GM18517 (cell line): ENCODE results near the gene SGK2.
"Not testable (repeated sequence)": the region's sequence is repeated elsewhere in the genome, so short reads cannot be mapped to it uniquely, and the experiment has no call there.

ENCODE experiments used
- ATAC-seq: cut with Tn5 transposase; IDR thresholded peaks from one replicate; pipeline ENCODE4 v1.9.1; 2021; ENCODE audit warnings: mild to moderate bottlenecking, moderate library complexity; ENCODE audit not compliant: unreplicated experiment

Gene SGK2

GRCh38 chr20:43563429-43563828 lies 4.6 kb downstream of the SGK2 start:
- ATAC-seq = no peak

DNA sequence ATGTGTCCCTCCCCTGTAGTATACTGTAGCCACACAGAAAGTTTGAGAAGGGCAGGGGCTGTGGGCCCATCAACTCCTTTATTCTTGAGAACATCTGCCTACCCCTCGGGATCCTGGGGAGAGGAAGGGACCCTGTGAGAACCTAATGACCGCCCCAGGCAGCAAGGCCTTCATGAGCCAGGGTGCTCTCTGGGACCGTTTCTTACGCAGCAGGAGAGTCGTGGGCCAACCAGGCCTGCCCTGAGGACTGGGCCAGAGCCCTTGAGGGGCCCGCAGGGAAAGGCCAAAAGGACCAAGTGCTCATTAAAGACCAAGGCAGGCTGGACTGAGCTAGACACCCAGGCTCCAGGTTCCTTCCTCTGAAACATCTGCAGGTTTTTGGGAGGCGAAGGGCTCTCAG lies 5.2 kb downstream of the SGK2 start:
- no peak for ATAC-seq

DNA sequence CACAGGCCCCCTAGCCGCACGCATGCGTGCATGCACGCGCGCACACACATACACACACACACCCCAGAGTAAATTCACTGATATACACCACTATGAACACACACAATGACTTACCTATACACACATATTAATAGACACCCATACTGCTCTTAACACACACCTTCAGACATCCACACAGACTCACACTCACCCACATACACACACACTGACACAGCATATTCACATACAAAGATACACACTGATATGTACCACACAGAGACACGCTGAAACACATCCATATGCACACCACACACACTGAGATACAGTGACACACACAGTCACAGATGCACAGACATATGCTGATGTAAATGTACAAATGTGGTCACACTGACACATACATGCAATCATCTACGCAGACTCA lies 5.6 kb downstream of the SGK2 start:
- no peak for ATAC-seq

- no peak for ATAC-seq
Observed at GRCh38 chr20:43564993-43565757, 6.3 kb downstream of the SGK2 start.

- no peak for ATAC-seq
Observed at GRCh38 chr20:43565758-43566104, 6.9 kb downstream of the SGK2 start.

- no peak for ATAC-seq
Observed at GRCh38 chr20:43567477-43567876, 8.7 kb downstream of the SGK2 start.

DNA sequence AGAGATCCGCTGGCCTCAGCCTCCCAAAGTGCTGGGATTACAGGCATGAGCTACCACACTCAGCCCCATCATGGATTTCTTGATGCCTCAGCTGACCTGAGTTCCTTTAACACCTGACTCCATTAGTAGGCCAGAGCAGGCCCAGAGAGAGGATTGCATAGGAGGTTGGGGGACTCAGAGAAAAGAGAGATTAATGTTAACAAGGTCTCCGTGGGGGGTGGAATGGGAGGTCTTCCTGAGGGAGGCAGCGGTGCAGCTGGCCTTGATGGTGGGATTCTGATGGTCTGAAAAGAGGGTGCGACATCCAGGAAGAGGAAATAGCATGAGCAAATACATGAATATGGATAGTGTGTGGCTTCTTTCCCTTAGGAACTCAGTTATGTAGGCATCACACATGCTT lies 9.9 kb downstream of the SGK2 start:
- no peak for ATAC-seq

- ATAC-seq = no peak
Observed at GRCh38 chr20:43569282-43569681, 10.5 kb downstream of the SGK2 start.

- no peak for ATAC-seq
Observed at GRCh38 chr20:43570496-43570895, 11.7 kb downstream of the SGK2 start.

DNA sequence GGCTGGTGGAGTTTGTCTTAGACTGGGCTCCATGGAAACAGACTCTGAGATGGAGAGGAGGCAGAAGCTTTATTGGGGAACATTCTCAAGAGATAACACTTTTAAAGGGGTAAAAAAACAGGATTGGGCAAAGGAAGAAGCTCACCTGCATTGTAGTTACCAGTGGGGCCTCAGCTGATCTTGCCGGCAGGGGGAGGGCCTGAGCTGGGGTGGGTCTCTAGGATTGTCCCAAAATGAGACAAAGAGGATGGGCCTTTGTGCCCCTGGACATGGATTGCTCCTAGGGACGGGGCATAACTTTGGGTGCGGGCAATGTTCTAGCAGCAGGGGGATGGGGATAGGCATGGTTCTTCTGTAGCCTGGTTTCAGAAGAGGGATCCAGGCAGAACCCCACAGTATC lies 12.5 kb downstream of the SGK2 start:
- ATAC-seq = no peak

- ATAC-seq = no peak
Observed at GRCh38 chr20:43571771-43572170, 12.9 kb downstream of the SGK2 start.

GRCh38 chr20:43572891-43573290 lies 14.1 kb downstream of the SGK2 start:
- no peak for ATAC-seq

GRCh38 chr20:43576108-43576507 lies 17.3 kb downstream of the SGK2 start:
- no peak for ATAC-seq

GRCh38 chr20:43579861-43580793 lies 21.3 kb downstream of the SGK2 start:
- no peak for ATAC-seq

DNA sequence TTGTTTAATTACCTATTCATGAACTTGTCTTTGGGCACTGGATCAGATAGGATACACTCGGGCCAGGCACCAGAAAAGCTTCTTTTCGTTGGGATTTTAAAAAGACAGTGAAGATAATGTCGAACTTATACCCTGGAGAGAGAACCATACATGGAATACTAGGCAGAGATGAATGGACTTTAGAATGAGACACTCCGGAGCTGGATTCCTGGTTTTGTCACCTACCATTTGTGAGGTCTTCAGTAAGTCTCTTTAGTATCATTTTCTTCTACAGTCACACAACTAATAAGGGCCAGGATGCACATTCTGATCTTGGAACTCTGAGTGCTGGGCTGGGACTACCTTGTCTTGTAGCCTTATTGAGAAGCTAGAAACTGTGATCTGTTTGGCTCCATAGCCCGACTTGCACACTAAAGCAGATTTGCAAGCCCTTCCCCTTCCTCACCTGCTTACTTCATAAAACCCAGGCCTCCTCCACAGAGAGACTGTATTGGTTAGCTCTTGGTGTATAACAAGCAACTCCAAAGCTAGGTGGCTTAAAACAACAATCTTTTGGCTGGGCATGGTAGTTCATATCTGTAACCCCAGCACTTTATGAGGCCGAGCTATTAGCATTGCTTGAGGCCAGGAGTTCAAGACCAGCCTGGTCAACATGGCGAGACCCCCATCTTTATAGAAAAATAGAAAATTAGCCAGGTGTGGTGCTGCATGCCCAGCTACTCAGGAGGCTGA lies 24.5 kb downstream of the SGK2 start:
- ATAC-seq = no peak

DNA sequence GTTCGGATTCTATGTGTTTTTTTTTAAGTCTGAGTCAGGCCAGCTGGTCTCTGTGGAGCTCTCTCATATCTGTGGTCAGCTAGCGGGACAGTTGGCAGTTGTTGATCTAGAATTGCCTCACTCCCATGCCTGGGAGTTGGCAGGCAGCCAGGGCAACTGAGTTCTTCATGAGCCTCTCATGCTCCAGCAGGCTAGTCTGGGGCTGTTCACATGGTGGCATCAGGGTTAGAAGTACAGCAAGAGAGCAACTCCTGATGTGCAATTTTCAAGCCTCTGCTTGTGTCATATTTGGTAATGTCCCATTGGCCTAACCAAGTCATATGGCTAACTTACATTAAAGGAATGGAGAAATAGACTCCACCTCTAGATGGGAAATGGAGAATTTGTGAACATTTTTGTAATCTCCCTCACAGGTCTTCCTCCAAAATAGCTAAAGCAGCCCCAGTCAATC lies 25.2 kb downstream of the SGK2 start:
- ATAC-seq = no peak

GRCh38 chr20:43584448-43585136 lies 25.8 kb downstream of the SGK2 start:
- no peak for ATAC-seq

DNA sequence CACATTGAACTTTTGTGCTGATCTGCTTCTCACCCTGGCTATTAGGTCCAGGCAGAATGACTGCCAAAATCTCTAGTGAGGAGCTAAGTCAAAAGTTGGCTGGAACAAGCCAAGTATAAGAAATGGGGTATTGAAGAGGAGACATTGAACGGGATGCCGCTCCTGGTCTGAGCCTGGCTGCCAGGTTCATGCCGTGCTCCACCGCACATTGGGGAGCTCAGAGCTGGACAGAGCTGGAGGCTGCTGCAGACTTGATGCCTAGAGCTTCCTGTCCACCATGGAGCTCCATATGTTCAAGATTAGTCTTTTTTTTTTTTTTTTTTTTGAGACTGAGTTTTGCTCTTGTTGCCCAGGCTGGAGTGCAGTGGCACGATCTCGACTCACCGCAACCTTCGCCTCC lies 27.8 kb downstream of the SGK2 start:
- no peak for ATAC-seq

DNA sequence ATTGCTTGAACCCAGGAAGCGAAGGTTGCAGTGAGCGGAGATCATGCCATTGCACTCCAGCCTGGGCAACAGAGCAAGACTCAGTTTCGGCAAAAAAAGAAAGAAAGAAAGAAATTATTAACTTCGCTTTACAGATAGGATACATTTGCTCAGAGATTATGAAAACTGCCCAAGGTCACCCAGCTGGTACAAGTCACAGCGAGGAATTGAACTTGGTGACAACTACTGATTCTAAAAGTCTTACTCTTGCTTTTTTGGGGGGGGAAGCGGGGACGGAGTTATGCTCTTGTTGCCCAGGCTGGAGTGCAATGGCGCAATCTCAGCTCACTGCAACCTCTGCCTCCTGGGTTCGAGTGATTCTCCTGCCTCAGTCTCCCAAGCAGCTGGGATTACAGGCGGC lies 29.7 kb downstream of the SGK2 start:
- ATAC-seq = not testable (repeated sequence)

GRCh38 chr20:43590036-43590391 lies 31.2 kb downstream of the SGK2 start:
- ATAC-seq = no peak
